GM21528 (cell line): ENCODE data around the gene FBXO22.
"Not testable (repeated sequence)": the region's sequence is repeated elsewhere in the genome, so short reads cannot be mapped to it uniquely, and the experiment has no call there.

Experiments
- ATAC-seq: cut with Tn5 transposase; IDR thresholded peaks from one replicate; pipeline ENCODE4 v1.9.1; 2021; ENCODE audit warnings: mild to moderate bottlenecking, moderate library complexity; ENCODE audit not compliant: unreplicated experiment, low FRiP score

FBXO22 gene

GRCh38 chr15:75903331-75904239 is at the start of gene FBXO22:
FBXO22 (plus strand) TSS chr15:75903878; CDS start chr15:75903964, 86 bp downstream.
- ATAC-seq: peak; percentile 86

- no peak for ATAC-seq
These were observed 45.8 kb upstream of the FBXO22 start for GRCh38 chr15:75857886-75858285.

- no peak for ATAC-seq
These were observed 41.8 kb upstream of the FBXO22 start for GRCh38 chr15:75861750-75862402.

GRCh38 chr15:75862796-75863195 is 40.9 kb upstream of the FBXO22 start:
- ATAC-seq: no peak

- no peak for ATAC-seq
These were observed 39.2 kb upstream of the FBXO22 start for GRCh38 chr15:75864213-75865059.

- not testable (repeated sequence) for ATAC-seq
These were observed 37.6 kb upstream of the FBXO22 start for GRCh38 chr15:75866045-75866444.

- no peak for ATAC-seq
These were observed 36.8 kb upstream of the FBXO22 start for GRCh38 chr15:75866916-75867315.

GRCh38 chr15:75867449-75867848 is 36.2 kb upstream of the FBXO22 start:
- no peak for ATAC-seq

GRCh38 chr15:75868019-75868418 is 35.7 kb upstream of the FBXO22 start:
- no peak for ATAC-seq

- ATAC-seq: no peak
These were observed 34.2 kb upstream of the FBXO22 start for GRCh38 chr15:75869446-75869845.

GRCh38 chr15:75871589-75871988 is 32.1 kb upstream of the FBXO22 start:
- ATAC-seq: not testable (repeated sequence)

- no peak for ATAC-seq
These were observed 31.2 kb upstream of the FBXO22 start for GRCh38 chr15:75872403-75872990.

- no peak for ATAC-seq
These were observed 19.6 kb upstream of the FBXO22 start for GRCh38 chr15:75884041-75884440.

GRCh38 chr15:75887178-75887577 is 16.5 kb upstream of the FBXO22 start:
- ATAC-seq: no peak

- ATAC-seq: no peak
These were observed 11.8 kb upstream of the FBXO22 start for GRCh38 chr15:75891895-75892294.

GRCh38 chr15:75895731-75896130 is 7.9 kb upstream of the FBXO22 start:
- ATAC-seq: no peak

- ATAC-seq: no peak
These were observed 3.1 kb upstream of the FBXO22 start for GRCh38 chr15:75900577-75900976.

- ATAC-seq: no peak
These were observed 1.5 kb upstream of the FBXO22 start for GRCh38 chr15:75902129-75902557.

GRCh38 chr15:75905231-75905630 is 1.6 kb downstream of the FBXO22 start:
- no peak for ATAC-seq

GRCh38 chr15:75910355-75910754 is 6.7 kb downstream of the FBXO22 start:
- ATAC-seq: not testable (repeated sequence)
